HG02759 (cell line): ENCODE results near the gene CLDN6.

Experiments used
- ATAC-seq: cut with Tn5 transposase; IDR thresholded peaks from one replicate; pipeline ENCODE4 v1.9.1; 2021; ENCODE audit warnings: mild to moderate bottlenecking, moderate library complexity; ENCODE audit not compliant: unreplicated experiment

Gene CLDN6

DNA sequence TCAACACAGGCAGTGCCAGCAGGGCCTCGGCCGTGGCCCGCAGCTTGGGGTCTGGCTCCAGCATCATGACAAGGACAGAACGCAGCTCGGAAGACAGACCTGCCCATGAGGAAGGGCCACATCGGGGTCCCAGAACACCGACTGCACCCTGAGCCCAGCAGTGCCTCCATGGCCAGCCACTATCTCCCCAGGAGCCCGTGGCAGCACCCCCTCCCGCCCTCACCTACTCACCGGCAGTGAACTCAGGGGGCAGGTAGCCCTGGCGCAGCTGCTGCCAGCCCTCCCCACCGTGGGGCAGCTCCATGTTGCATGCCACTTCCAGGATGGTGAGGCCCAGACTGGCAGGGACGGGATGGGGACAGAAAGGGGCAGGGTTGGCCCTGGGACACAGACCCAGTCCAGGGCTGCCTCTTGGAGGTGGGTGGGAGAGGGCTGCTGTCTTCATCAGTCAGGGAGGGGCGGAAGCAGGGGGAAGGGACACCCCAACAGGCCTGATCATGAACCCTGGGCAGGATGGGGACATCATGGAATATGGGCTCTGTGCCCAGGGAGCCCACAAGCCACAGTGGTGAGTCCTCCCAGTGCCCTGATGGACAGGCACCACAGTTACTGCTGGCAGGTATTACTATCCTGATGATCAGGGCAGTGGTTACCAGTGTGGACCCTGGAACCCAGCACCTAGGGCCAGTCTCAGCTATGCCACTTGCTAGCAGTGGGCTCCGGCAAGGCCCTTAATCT is 43.5 kb downstream of the CLDN6 start:
- no peak for ATAC-seq

DNA sequence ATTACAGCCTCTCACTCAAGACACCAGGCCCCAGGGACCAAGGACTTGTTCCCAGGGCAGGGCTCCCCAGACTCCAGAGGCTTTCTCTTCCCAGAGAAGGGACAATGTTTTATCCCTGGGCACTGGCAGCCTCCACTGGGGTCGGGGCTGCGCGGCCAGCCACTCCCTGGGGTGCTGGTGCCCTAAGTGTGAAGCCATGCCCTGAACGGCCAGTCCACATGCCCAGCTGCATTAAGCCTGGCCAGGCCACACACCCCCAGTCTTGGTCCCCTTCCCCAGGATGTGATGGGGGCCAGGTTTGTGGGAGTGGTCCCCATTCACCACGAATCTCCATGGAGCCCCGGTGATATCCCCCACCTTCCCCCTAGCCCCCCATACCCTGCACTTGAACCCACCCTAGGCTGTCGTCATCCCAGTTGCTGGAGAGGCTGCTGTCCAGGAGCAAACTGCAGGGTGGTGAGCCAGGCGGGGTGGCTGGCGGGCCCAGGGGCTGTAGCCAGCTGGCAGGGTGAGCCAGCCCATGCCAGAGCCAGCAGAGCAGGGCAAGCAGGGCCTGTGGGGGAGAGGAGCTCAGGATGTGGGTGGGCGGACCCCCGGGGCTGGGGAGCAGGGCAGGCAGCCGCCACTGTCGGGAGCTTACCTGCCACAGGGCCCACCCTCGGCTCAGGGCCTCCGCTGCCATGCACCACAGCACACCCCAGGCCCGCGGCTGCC is 44.2 kb downstream of the CLDN6 start:
- ATAC-seq, result no peak

DNA sequence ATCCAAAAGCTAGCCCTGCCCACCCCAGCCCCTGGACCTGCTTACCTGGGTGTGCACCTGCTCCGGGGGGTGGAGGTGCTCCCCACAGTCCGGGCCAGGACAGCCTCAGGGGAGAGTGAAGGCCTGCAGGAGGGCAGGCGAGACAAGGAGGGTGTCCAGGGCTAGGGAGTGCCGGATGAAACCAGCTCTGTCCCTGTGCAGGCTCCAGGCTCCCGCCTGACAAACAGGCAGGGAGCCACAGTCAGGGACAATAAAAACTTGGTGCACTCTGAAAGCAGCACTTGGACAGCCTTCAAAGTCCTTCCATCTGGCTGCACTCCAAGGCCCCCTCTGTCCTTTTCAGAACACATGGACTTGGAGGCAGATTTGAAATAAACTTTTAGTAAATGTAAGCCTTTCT is 44.9 kb downstream of the CLDN6 start:
- no peak for ATAC-seq

DNA sequence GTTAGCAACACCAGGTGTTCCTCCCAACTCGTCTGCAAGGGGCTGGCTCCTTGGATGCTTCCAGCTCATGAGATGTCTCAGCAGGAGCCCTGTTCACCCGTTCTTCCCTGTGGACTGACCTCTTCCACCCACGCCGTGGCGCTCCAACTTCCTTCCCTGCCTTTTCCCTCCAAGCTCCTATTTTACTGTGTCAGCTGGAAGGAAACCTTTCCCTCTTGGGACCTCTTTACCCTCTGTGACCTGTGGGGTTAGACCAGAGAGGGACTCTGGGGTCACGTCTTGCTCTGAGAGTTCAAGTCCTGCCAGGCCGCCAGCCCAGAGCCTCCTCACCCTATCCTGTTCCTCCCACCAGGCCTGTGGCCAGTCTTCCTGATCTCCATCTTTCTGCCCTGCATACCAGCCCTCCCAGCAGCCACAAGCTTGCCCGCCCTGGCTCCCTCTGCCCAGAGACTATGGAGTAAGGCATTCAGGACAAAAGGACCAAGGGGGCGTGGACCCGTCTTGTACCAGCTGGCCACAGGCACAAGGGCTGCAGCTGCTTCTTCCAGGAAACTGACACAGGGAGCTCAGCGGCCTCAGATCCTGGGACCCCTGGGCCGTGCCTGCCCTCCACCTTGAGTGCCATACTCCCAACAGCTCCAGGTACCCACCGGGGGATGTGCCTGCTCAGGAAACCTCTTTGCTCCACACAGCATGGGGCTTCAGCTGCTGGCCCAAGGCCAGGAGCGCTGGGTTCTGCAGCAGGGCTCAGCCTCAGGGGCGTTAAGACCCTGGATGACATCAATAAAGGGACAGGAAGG is 45.8 kb downstream of the CLDN6 start:
- ATAC-seq, result no peak

- ATAC-seq, result no peak
These were observed 46.6 kb downstream of the CLDN6 start for GRCh38 chr16:2971134-2971984.

DNA sequence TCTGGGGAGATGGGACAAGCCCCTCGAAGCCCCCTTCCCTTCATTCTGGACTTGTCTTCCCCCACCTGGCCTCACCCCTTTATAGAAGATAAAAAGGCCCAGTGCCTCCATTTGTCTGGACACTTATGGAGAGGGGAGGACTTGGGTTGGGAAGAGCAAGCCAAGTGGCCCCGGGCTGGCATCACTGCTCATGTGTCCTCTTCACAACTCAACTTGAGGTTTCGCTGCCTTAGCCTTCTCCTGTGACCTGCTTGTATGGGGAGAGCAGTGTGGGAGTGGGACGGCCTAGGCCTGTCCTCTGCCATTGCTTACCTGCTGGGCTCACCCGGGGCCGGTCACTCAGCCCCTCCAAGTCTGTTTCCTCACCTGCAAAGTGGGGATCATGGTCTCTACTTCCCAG is 47.4 kb downstream of the CLDN6 start:
- no peak for ATAC-seq

GRCh38 chr16:2969545-2970521 is 48.1 kb downstream of the CLDN6 start:
- peak; percentile 41 for ATAC-seq

DNA sequence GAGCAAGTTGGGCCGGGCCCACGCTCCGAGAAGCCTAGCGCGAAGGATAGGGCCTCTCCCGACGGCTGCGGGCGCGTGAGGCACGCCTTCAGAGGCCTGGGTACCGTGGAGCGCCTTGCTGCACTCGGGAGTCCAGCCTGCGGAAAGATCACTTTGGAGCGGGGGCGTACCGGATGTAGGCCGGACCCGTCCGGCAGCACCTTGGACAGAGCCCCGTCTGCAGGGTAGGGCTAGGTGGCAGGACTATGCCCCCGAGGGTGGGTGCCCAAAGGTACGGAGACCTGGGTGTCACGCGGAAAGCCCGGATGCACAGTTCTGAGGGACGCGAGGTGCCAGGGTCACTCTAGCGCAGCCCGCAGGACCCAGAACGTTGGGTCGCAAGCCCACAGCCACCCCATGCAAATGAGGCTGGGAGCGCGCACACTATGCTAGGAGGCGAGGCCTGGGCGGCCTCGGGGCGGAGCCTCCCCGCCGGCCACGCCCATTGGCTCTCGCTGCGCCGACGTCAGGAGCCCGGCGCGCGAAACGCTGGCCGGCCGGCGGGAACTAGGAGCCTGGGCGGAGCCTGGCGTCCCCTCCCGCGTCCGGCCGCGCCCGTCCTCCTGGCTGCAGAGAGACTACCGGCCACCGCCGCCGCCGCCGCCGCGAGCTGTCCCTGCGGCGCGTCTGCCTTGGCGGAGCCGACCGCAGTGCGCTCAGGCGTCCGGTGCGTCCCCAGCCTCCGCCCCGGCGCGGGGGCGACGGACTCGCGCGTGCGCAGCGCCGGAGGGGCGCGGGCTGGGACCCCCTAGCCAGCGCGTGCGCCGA is 49.0 kb downstream of the CLDN6 start, which contains the start of gene PAQR4:
TSS of gene PAQR4 (plus strand) at position 611 of the 807 bp plus-strand sequence. CDS start 327 bp downstream, outside the sequence.
- peak; percentile 74 for ATAC-seq

DNA sequence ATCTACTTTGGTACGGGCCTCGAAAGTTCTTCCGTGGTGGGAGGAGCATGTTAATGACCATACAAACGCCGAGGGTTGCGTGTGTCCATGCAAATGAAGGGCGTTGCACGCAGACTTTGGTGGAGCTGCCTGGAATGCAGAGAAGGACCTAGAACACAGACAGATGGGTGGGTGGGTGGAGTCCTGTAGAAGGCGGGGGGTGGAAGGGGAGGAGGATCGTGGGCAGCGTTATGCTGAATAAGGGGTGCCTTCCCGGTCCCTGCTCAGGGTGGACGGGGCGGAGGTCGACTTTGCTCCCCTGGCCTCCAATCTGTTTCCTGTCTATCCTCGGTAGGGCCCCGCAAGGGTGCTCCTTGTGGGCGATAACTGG is 49.6 kb downstream of the CLDN6 start:
- no peak for ATAC-seq

GRCh38 chr16:2967721-2968161 is 50.2 kb downstream of the CLDN6 start:
- no peak for ATAC-seq

- no peak for ATAC-seq
These were observed 50.8 kb downstream of the CLDN6 start for GRCh38 chr16:2967211-2967631.

GRCh38 chr16:2966808-2967191 is 51.2 kb downstream of the CLDN6 start:
- no peak for ATAC-seq

- ATAC-seq, result no peak
These were observed 51.8 kb downstream of the CLDN6 start for GRCh38 chr16:2966043-2966807.
